Esophagus (tissue), 2 donors: Measurements from ENCODE around the gene GTPBP4. TPM values are rescaled to one million over a fixed set of nuclear protein-coding genes. Genes with fewer than 3 reads are reported as not detected.
"Not testable (repeated sequence)": the region's sequence is repeated elsewhere in the genome, so short reads cannot be mapped to it uniquely, and the experiment has no call there.

Experiments
- H3K27ac ChIP-seq, 2 donors: one replicate each; pipeline ENCODE4 v1.5.1; 2013; ENCODE audit warnings: low read depth in 2 of 2, mild to moderate bottlenecking in 2 of 2, inconsistent platforms in 1 of 2, low read length in 1 of 2, moderate library complexity in 1 of 2
- H3K27me3 ChIP-seq, 2 donors: one replicate each; pipeline ENCODE4 v1.6.1; 2013; ENCODE audit warnings: low read length in 2 of 2, control low read depth in 1 of 2, mild to moderate bottlenecking in 1 of 2; ENCODE audit not compliant: insufficient read depth in 2 of 2, control insufficient read depth in 1 of 2
- H3K36me3 ChIP-seq, 2 donors: one replicate each; pipeline ENCODE4 v1.6.1; 2013; ENCODE audit warnings: low read length in 1 of 2; ENCODE audit not compliant: control insufficient read depth in 2 of 2, insufficient read depth in 2 of 2
- H3K4me1 ChIP-seq, 2 donors: one replicate each; pipeline ENCODE4 v1.6.1; 2013; ENCODE audit warnings: low read length in 1 of 2; ENCODE audit not compliant: control insufficient read depth in 2 of 2, insufficient read depth in 2 of 2
- H3K4me3 ChIP-seq, 2 donors: one replicate each; pipeline ENCODE4 v1.5.1; 2013; ENCODE audit warnings: low read length in 2 of 2, mild to moderate bottlenecking in 2 of 2, low read depth in 1 of 2, moderate library complexity in 1 of 2
- H3K9me3 ChIP-seq, 2 donors: one replicate each; pipeline ENCODE4 v1.6.1; 2013; ENCODE audit warnings: mild to moderate bottlenecking in 2 of 2, low read depth in 1 of 2, low read length in 1 of 2, moderate library complexity in 1 of 2; ENCODE audit not compliant: control insufficient read depth in 2 of 2, insufficient read depth in 1 of 2
- WGBS, 2 donors: extraction: QIAGEN DNeasy Blood & Tissue Kit; methylation state at CpG; one replicate each; pipeline ENCODE4 v1.1.7; 2013; 5-methylcytosine and 5-hydroxymethylcytosine counted together
- polyA plus RNA-seq, 2 donors: library from polyadenylated mRNA; stranded (reverse); fragments of 200-250 nt; gene quantifications; one replicate each; pipeline ENCODE4 v1.2.3, GENCODE V29; 2013
- donor health status: healthy with polysubstance abuse.
- donor health status: Bipolar disorder and iron deficiency.

The GTPBP4 gene
- polyA plus RNA-seq, 2 donors: 9.8 to 29.4 TPM

DNA sequence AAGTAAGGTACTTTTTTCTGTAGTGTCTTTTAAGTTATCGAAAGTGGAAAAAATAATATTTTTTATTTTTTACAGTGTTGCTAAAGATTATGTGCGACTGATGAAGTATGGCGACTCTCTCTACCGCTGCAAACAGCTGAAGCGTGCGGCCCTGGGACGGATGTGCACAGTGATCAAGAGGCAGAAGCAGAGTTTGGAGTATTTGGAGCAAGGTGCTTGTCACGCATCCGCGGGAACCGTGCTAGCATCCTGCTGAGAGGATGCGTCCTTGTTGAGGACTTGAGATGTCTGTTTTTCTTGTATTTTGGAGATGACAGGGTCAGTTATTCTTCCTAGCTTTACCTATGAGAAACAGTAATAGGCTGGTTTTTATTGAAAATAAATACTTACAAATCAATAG, 7.8 kb downstream of the GTPBP4 start:
- H3K4me3 ChIP-seq: no peak overlapping the region
- no peak overlapping the region for H3K27ac ChIP-seq
- WGBS, 2 donors: 96% methylated on average over 12 of the region's 12 CpGs
- H3K4me1 ChIP-seq: no peaks in the 10 kb centered on the region
- no peaks in the 10 kb centered on the region for H3K27me3 ChIP-seq
- peaks cover 23 to 30% of the 10 kb centered on the region in 2 donors for H3K36me3 ChIP-seq
- H3K9me3 ChIP-seq: no peaks in the 10 kb centered on the region

DNA sequence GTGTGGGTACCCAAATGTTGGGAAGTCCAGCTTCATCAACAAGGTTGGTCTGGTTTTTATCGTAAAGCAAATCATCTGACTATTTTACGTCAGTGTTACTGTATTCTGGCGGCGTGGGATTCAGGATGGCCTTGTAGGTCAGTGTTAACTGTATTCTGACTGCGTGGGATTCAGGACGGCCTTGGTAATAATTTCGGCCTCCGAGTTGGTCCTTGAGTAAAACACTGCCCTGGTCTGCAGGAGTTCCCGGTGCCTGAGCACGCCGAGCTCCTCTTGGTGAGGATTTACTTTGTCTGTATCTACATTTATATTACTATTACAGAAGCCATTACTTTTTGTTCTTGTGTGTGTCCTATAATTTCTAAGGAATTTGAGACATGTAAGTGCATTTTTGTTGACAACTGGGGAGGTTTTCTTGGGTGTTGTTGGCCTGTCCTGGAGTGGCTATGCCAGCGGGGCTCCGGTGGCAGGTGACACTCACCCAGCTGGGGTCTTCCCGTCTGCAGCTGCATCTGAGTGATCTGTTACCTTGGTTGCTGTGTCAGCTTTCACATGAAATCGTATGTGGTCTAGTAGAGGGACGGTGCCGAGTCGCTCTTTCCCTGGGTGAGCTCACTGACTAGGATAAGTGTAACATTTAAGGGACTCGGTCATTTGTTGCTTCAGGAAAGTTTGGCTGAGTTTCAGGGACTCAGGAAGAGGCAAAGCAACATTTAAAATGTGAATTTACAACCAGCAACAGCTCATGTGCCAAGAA, 9.2 kb downstream of the GTPBP4 start:
- H3K36me3 ChIP-seq: peaks cover 27 to 33% of the 10 kb centered on the region in 2 donors
- WGBS, 2 donors: 84 to 91% methylated on average over 19 of the region's 19 CpGs
- no peak overlapping the region for H3K27ac ChIP-seq
- H3K9me3 ChIP-seq: no peaks in the 10 kb centered on the region
- no peaks in the 10 kb centered on the region for H3K27me3 ChIP-seq
- no peak overlapping the region for H3K4me3 ChIP-seq
- no peaks in the 10 kb centered on the region for H3K4me1 ChIP-seq

DNA sequence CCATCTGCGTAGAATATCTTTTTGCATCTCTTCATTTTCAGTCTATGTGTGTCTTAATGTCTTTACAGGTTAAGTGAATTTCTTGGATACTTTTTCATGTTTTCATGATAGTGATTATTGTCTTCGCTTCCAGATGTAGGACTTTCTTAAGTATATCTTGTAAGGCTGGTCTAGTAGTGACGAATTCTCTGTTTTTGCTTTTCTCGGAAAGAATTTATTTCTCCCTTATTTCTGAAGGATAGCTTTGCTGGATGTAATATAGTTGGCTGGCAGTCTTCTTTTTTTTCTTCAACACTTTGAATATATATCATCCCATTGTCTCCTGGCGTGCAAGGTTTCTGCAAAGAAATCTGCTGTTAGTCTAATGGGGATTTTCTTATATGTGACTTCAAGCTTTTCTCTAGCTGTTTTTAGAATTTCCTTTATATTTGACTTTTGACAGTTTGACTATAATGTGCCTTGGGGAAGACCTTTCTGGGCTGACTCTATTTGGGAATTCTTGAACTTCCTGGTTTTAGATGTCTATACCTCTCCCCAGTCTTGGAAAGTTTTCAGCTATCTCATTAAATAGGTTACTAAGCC, 14.3 kb downstream of the GTPBP4 start:
- Histone ChIP-seq H3K9me3 (peaks cover 0 to 3% of the 10 kb centered on the region in 2 donors), H3K4me1 (no peaks in the 10 kb centered on the region), H3K27me3 (no peaks in the 10 kb centered on the region), H3K4me3 (no peak overlapping the region), H3K36me3 (peaks cover 45 to 48% of the 10 kb centered on the region in 2 donors), H3K27ac (no peak overlapping the region)
- WGBS, 2 donors: 98% methylated on average over 5 of the region's 5 CpGs

DNA sequence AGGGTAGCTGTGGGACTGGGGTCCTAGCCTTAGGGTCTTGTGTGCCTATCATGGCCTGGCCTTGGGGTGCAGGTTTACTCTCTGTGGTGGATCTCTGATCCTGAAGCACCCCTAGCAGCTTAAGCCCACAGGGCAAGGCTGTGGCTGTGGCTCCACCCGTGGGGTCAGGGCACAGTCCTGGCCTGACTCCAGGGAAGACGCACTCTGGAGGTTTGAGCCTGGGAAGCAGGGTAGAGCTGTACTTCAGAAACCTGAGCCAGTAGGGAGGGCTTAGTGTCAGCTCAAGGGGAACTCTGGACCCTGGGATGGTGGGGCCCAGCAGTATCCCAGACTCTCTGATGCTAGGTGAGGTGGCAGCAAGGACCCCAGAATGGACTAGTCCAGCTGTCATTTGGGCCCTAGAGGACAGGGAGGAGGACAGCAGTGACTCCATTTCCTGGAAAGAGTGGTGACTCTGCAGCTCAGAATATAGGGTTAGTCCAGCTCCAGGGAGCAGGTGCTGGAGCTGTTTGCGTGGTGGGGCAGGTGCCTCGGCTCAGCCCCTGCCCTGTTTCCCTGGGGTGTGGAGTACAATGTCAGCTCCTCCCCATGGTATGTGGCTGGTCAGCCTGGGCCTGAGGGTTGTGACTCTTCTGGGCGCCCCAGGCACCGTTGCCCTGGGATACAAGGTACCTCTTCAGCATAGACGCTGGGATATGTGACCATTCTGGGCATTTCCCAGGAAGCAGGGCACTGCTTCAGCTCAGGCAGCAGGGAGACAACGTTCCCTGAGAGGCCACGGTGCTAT, 15.8 kb downstream of the GTPBP4 start:
- peaks cover 0 to 3% of the 10 kb centered on the region in 2 donors for H3K9me3 ChIP-seq
- H3K36me3 ChIP-seq: peaks cover 42 to 44% of the 10 kb centered on the region in 2 donors
- H3K27me3 ChIP-seq: no peaks in the 10 kb centered on the region
- H3K27ac ChIP-seq: no peak overlapping the region
- no peaks in the 10 kb centered on the region for H3K4me1 ChIP-seq
- H3K4me3 ChIP-seq: no peak overlapping the region
- 95 to 96% methylated on average over 9 of the region's 9 CpGs for WGBS, 2 donors

DNA sequence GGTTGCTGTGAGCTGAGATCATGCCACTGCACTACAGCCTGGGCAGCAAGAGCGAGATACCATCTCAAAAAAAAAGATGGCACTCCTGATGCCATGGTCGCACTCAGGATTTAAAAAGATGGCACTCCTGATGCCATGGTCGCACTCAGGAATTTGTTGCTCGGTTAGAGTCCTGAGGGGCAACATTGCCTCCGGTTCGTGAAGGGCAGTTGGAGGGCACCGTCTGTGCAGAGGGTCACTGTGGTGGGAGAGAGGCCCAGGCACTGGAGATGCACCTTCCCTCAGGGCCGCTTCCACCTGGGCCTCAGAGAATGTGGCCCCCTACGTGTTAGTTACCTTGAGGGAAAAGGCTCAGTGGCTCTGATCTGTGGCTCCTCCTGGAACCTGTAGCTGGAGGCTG, 18.3 kb downstream of the GTPBP4 start:
- Histone ChIP-seq H3K9me3 (peaks cover 0 to 3% of the 10 kb centered on the region in 2 donors), H3K27ac (no peak overlapping the region), H3K27me3 (no peaks in the 10 kb centered on the region), H3K4me3 (no peak overlapping the region), H3K36me3 (peaks cover 37 to 51% of the 10 kb centered on the region in 2 donors), H3K4me1 (no peaks in the 10 kb centered on the region)
- WGBS, 2 donors: 95% methylated on average over 9 of the region's 9 CpGs

DNA sequence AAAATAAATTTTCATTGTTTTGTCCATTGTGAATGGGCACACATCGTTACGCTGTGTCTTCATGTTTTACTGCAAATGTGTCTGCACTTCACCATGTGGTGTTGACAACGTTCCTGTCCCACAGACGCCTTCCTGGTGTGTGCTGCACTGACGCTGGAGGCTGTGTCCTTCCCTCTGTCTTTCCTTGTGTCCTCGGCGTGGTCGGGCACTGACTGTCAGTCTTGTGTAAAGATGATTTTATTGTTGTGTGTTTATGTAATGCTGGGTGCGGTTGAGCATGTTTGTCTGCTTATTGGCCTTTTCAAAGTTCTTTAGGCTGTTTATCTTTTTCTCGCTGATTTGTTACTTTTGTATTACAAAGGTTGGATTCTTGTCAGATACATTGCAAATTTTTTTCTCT, 19.3 kb downstream of the GTPBP4 start:
- no peaks in the 10 kb centered on the region for H3K4me1 ChIP-seq
- H3K36me3 ChIP-seq: peaks cover 45 to 55% of the 10 kb centered on the region in 2 donors
- no peak overlapping the region for H3K4me3 ChIP-seq
- no peaks in the 10 kb centered on the region for H3K27me3 ChIP-seq
- no peak overlapping the region for H3K27ac ChIP-seq
- H3K9me3 ChIP-seq: peaks cover 0 to 3% of the 10 kb centered on the region in 2 donors
- WGBS, 2 donors: 89 to 90% methylated on average over 10 of the region's 10 CpGs

DNA sequence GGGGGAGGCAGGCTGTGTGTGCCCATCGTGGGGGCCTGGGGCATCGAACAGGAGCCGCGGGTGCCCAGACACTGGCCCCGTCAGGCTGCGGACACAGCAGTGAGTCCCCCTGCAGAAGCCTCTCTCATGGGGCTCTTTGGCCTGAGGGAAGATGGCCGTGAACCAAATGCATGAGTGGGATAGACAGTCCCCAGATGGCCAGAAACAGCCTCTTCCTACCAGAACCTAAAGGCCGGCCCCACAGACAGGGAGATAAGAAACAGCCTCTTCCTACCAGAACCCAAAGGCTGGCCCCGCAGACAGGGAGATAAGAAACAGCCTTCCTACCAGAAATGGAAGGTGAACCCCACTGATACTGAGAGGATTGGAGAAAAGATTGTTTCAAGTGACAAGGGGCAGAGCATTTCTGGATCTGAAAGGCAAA, 20.8 kb downstream of the GTPBP4 start:
- WGBS, 2 donors: 93 to 96% methylated on average over 9 of the region's 9 CpGs
- H3K36me3 ChIP-seq: peaks cover 36 to 51% of the 10 kb centered on the region in 2 donors

DNA sequence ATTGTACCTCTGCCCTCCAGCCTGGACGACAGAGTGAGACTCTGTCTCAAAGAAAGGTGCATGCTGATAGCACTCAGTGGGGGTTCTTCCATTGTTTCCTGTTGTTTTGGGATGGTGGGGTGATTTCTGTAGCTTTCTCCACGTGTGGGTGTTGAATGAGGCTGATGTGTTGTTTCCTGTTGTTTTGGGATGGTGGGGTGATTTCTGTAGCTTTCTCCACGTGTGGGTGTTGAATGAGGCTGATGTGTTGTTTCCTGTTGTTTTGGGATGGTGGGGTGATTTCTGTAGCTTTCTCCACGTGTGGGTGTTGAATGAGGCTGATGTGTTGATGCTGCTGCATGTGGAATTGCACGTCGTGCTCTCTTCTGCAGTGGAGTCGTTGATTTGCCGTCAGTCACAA, 21.7 kb downstream of the GTPBP4 start:
- not testable (repeated sequence) for H3K9me3 ChIP-seq, H3K27me3 ChIP-seq, H3K4me3 ChIP-seq, H3K27ac ChIP-seq, H3K4me1 ChIP-seq
- H3K36me3 ChIP-seq: peaks cover 33 to 46% of the 10 kb centered on the region in 2 donors
- 70 to 71% methylated on average over 7 to 8 of the region's 8 CpGs for WGBS, 2 donors

More for the DNA sequence above, 20.8 kb downstream of the GTPBP4 start:
- Histone ChIP-seq H3K27me3 (no peaks in the 10 kb centered on the region), H3K27ac (no peak overlapping the region), H3K9me3 (peaks cover 0 to 3% of the 10 kb centered on the region in 2 donors), H3K4me3 (no peak overlapping the region), H3K4me1 (no peaks in the 10 kb centered on the region)

DNA sequence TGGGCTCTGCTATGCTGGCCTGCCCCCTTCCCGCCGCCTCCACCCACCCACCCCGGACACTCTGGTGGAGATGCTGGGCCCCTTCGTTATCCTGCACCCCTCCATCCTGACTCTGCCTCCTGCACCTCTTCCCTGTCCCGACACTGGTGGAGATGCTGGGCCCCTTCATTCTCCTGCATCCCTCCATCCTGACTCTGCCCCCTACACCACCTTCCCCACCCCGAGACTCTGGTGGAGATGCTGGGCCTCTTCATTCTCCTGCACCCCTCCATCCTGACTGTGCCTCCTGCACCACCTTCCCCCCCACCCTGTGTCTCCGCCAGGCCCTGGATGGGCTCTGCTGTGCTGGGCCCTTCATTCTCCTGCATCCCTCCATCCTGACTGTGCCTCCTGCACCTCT, 22.5 kb downstream of the GTPBP4 start:
- 91 to 95% methylated on average over 7 of the region's 7 CpGs for WGBS, 2 donors
- H3K4me1 ChIP-seq: no peaks in the 10 kb centered on the region
- H3K27ac ChIP-seq: no peak overlapping the region
- no peaks in the 10 kb centered on the region for H3K27me3 ChIP-seq
- H3K9me3 ChIP-seq: peaks cover 0 to 3% of the 10 kb centered on the region in 2 donors
- peaks cover 33 to 48% of the 10 kb centered on the region in 2 donors for H3K36me3 ChIP-seq
- no peak overlapping the region for H3K4me3 ChIP-seq
